Stimulated activated CD4-positive, alpha-beta T cell treated with anti-CD3 and anti-CD28 coated beads, TNF-alpha, amount 100 ng/mL, for 4 hours (primary cell): Measurements from ENCODE around the gene GALNTL6.
"Not testable (repeated sequence)": the region's sequence is repeated elsewhere in the genome, so short reads cannot be mapped to it uniquely, and the experiment has no call there.

Experiments used
- DNase-seq, 3 experiments: peaks; one replicate each; pipeline ENCODE4 v3.0.0-alpha.2; 2020; ENCODE audit warnings: low read depth in 3 of 3

The GALNTL6 gene

DNA sequence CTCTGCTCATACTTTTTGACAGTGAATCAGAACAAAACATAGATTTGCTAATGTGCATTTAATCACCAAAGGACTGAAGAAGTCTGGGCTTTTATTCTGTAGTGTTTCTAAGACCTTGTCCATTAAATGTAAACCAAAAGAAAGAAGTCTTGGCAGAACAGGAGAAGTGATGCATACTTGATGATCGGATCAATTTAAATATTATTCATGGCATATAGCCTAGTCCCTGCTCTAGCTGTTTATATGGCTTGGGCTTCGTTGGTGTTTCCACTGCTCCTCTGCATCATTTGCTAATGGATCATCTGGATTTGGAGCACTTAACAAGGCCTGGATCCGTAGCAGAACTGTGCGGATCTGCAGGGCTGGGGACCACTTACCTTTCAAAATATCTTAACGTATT lies 566.6 kb downstream of the GALNTL6 start:
- no peak for DNase-seq

DNA sequence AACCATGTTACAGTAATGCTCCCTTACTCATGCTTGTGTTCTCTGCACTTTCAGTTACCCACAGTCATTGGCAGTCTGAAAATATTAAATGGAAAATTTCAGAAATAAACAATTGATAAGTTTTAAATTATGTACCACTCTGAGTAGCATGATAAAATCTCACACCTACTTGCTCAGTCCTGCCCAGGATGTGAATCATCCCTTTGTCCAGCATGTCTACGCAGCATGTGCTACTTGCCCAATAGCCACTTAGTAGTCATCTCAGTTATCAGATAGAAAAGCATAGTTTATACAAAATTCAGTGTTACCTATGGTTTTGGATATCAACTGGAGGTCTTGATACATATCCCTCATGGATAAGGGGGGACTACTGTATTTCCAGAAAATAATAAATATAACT lies 577.1 kb downstream of the GALNTL6 start:
- no peak for DNase-seq

DNA sequence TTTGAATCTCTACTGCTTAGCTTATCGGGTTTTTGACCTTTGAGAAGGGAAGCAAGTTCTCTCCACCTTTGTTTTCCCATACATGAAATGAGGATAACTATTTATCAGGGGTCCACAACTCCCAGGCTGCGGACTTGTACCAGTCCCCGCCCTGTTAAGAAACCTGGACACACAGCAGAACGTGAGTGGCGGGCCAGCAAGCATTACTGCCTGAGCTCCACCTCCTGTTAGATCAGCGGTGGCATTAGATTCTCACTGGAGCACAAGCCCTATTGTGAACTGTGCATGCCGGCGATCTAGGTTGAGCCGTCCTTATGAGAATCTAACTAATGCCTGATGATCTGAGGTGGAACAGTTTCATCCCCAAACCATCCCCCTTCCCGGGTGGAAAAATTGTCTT lies 579.5 kb downstream of the GALNTL6 start:
- DNase-seq, result no peak

DNA sequence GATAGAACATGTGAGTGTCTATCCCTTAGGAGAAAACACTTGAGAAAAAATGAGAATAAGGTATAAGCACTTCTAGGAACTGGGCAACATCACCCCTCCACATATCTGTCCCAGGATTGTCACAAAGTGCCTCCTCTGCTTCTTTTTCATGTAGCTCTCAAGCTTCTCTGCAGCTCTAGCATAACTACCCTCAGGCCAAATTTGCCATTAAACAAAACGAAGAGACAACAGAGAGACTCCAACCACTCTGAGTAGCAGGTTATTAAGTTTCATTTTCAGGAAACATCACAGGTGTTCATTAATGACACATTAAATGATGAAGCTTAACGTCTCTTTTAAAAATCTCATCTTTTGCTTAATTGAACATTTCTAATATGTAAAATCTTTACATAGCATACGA lies 580.0 kb downstream of the GALNTL6 start:
- DNase-seq, result no peak

DNA sequence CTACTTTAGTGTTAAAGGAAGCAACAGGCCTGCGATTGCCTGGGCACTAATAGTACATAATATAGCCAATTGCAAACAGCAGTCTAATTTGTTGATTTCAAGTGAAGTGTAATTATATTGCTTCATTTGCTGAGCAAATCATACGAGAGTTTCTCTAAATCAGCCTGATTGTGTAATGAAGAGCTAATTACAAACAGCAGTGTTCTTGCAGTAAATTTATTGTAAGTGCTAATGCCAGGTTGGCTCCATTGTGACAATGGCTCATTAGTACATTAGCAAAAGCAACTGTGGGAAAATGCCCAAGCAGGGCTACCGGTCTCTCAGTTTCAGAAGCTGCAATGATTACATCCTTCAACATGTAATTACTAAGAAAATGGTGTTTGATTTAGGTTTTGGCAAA lies 591.5 kb downstream of the GALNTL6 start:
- no peak for DNase-seq

DNA sequence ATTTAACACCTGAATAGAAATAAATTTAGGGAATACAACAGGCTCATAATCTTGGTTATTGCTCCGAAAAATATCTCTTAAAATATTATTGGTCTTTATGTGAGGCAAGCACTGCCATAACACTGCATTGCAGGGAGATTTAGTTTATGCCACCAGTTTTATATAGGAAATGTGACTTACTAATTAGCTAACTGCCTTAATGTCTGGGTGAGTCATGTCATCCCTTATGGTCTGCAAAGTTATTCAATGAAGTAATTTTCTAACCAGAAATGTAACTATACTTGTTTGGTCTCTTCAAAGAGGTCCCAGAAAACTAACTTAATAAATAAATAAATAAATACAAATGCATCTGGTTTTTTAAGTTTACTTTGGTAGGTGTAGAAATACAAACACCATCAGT lies 597.2 kb downstream of the GALNTL6 start:
- no peak for DNase-seq

DNA sequence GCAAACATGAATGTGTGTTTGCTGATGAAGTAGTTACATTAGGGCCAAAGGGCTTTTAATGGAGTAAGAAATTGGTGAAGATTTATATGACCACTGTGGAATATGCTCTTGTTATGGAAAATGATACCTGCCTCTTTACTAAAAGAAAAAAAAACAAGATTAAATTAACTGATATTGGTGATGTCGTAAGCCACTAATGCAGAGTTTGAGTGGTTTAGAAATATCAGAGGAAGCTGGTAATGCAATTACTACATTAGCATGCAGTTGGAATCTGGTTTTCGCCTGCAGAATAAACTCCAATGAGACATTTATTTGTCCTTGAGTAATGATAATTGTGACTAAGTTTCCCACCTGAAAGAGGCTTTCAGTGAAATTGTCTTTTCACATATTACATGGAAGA lies 597.9 kb downstream of the GALNTL6 start:
- no peak for DNase-seq

DNA sequence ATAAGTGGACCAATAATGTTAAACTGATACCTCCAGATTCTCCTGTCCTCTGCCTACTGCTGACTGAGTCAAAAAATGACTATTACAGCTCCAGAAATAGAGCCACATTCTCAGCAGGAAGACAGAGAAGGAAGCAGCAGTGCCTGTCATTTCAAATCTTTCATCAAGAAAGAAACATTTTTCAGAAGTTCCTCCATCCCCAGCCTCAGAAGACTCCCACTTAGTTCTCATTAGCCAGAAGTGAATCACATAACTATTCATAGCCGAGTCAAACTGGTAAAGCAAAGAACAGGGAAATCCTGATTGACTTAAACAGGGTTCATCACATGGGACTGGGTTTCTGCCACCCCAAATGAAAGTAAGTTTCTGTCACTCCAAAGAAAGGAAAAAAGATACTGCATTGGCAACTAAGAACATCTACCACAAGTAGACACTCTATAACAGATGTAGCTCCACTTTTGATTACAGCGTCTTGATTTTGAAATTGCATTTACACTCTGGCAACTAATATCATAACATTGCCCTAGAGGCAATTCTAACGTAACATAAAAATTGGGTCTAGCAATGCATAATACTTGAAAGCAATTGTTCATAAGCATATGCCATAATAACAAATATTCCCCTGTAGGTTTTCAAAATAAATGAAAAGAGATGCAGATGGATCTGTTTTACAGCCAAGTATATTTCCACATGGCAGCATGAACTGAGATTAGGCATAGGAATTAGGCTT lies 599.8 kb downstream of the GALNTL6 start:
- no peak for DNase-seq

DNA sequence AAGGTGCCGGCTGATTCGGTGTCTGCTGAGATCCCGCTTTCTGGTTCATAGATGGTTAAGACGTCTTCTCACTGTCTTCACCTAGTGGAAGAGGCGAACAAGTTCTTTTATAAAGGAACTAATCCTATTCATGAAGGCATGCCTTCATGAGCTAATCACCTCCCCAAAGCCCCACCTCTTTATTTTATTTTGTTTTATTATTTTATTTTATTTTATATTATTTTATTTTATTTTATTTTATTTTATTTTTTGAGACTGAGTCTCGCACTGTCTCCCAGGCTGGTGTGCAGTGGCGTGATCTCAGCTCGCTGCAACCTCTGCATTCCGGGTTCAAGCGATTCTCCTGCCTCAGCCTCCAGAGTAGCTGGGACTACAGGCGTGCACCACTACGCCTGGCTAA lies 615.8 kb downstream of the GALNTL6 start:
- DNase-seq, result not testable (repeated sequence)

DNA sequence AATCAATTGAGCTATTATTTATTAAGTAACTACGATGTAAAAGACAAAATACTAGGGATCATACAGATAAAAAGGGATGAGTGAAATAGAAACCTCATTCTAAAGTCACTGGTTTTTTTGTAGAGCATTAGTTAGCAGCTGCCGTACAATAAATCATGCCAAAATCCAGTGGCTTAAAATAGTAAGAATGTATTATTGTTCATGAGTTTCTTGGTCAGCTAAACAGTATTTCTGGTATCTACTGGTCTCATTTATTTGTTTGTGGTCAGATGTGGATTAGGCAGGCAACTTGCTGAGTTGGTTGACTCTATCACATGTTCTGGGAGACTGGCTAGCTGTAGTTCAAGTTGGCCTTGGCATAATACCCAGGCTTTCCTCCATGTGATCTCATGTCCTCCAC lies 667.3 kb downstream of the GALNTL6 start:
- DNase-seq, result no peak

DNA sequence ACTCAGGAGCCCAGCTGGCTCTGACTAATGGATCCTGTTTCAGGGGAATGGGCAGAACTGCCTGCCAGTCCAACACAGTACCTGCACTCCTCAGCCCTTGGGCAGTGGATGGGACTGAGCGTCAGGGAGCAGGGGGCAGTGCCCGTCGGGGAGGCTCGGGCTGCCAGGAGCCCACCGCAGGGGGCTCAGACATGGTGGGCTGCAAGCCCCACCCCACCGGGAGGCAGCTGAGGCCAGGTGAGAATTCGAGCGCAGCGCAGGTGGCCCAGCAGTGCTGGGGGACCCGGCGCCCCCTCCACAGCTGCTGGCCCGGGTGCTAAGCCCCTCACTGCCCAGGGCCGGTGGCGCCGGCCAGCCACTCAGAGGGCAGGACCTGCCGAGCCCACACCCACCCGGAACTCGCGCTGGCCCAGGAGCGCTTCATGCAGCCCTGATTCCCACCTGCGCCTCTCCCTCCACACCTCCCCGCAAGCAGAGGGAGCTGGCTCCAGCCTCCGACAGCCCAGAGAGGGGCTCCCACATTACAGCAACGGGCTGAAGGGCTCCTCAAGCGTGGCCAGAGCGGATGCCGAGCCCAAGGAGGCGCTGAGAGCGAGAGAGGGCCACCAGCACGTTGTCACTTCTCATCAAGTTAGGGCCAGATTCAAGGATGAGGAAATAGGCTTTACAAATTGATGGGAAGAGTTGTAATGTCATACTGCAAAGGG lies 668.8 kb downstream of the GALNTL6 start:
- no peak for DNase-seq

DNA sequence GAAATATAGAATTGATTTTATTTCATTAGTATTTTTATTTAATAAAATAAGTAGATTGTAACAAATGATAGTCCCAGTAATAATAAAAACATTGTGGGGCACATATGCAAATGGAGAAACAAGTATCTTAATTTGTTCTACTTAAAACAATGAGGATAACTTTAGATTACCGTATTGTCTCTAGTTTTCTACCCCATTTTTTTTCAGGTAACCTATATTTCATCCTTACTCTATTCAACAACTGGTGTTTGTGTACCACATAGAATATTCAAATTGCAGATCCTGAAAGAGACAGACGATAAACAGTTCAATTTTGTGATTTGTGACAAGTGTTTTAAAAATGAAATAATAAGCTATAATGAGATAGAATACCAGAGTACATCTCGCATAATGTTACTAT lies 671.8 kb downstream of the GALNTL6 start:
- no peak for DNase-seq

DNA sequence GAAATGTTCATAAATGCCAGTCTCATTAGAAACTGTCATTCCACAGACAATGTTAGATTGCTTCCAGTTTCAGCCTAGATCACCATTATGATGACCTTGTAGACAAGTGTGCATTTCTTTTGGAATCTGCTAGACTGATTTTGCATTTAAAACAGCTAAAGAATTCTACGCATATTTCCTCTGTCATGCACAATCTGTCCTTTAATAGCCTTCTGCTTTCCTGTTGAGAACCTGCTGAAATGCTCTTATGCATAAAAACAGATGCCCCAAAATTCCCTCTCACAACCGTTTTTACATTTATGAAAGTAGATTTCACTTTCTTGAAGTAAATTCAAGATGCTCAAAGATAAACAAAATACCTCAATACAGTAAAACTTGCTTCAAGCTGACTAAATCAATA lies 673.3 kb downstream of the GALNTL6 start:
- DNase-seq, result no peak

DNA sequence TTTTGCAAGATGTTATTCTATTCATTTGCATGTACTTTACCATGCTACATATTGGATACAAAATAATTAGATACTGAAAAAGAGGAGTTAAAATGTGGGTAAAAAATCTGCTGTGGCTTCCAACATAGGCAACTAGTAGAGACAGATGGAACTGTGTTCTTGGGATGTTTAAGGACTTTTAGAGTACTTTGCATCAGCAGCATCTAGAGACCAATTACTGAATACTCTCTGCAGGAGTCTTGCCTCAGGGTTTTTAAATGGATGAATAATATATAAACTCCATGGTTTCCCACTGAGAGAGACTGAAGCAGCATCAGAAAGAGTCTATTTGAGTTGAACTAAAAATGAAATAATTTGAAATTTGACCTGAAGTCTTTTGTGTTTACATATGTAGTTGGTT lies 676.7 kb downstream of the GALNTL6 start:
- no peak for DNase-seq

DNA sequence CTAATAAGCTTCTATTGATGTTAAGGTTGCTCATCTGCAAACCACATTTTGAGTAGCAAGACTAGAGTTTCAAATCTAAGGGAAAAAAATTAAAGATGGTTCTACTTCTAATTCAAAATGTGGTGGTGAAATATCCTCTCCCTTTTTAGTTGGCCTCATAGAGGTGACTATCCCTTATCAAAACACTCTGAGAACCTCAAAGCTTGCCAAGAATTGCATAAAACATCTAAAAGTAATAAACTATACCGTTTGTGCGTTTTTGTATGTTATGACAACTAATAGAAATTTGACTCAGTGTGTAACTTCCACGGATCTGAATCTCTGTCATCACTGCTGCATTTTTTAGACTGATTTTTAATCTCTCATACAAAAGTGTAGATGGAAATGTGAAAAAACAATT lies 682.6 kb downstream of the GALNTL6 start:
- no peak for DNase-seq

DNA sequence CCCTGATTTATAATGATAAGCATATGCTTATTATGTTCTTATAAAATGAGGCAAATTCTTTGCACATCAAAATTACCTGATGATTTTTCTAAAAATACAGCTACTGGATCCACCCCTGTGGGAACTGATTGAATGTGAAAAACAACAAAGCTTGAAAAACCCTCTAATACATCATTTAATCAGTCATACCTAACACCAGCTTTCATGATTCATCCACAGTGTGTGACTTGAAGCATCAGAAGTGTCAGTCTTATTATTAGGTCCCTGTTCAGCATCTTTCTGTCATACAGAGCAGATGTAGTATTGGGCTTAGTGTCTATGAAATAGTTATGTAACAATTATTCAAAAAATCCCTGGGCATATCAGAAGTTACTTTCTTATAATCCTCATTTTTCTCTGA lies 684.1 kb downstream of the GALNTL6 start:
- no peak for DNase-seq

DNA sequence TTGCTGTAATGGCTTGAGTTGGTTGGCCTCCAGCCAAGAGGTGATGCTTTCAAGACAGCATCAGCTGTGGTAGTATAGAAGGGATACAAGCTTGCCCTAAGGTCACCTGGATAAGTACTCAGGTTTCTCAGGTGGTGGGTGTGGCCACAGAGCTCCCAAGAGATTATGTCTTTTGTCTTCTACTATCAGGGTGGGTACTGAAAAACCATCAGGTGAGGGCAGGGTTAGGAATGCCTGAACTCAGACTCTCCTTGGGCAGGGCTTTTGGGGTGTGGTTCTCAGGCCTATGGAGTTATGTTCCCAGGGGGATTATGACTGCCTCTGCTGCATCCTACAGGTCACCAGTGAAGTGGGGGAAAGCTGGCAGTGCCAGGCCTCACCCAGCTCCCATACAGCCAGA lies 700.8 kb downstream of the GALNTL6 start:
- no peak for DNase-seq

DNA sequence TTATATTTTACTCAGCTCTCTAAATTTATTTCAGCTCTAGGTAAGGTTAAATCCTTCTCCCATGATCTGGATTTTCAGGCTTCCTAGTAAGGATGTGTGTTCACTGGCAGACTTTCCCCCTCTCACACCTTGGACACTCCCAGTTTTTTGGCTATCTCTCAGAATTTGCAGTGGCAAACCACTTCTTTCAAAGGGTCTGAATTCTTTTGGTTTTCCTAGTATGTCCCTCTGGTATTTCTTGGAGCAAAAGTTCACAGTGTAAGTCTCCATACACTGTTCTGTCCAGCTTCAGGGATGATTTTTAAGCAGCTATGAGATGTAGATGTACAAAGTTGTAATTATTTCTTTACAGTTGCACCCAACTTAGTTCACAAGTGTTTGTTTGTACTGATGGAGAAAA lies 701.6 kb downstream of the GALNTL6 start:
- no peak for DNase-seq

DNA sequence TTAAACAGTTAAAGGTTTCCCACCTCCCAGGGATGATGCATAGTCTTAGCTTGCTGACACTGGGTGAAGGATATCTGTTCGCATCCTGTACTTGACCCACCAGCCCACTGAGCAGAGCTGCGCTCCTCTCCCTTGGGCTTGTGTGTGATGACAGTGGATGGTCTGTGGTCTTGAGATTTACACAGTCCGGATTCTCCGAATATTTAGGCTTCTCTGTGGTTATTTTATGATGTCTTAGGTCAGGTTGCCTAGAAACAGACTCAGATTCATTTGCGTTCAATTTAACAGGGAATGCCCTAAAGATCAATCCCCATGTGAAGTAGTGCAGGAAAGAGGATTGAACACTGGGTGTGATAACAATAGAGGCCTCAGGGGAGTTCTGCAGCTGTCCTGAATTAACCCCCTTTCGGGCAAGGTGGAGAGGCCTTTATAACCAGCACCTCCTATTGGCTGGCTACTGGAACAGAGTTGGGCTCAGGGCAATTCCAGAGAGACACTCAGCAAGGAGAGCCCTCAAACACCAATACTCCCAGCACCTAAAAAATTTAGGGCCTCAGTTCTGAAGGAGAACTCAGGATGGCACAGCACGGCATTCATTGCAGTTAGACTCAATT lies 702.2 kb downstream of the GALNTL6 start:
- no peak for DNase-seq

DNA sequence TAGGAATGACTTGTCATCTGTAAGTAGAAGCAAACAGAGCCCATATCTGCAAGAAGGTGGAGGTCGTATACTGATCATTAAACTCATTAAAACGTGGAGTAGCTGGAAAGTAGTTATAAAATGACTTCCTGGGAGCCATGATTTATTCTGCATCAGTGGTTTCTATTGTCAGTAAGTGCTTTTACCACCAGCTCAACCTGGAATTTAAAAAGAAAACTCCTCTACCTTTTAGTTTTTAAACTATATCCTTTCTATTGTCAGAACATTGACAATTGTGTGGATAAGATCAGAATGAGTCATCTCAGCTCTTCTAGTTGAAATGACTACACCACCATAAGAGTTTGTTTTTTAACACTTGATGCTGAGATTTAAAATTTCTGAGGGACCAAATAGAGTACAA lies 704.2 kb downstream of the GALNTL6 start:
- DNase-seq, result no peak

DNA sequence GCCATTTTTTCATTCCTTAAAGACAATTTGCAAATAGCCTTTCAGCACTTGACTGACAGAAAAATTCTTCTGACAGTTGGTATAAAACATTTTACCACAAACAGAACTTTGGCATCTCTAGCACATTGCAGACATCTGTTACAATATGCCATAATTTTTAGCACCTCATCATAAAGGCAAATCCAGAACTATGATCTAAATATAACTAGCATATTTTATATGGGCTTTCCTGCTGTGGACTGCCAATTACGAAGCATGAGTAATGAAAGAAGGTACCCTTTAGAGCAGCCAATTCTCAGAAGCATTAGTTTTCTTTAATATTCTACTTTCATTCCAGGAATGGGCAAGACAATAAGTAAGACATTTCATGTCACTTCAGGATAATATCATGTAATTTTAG lies 708.0 kb downstream of the GALNTL6 start:
- DNase-seq, result no peak

DNA sequence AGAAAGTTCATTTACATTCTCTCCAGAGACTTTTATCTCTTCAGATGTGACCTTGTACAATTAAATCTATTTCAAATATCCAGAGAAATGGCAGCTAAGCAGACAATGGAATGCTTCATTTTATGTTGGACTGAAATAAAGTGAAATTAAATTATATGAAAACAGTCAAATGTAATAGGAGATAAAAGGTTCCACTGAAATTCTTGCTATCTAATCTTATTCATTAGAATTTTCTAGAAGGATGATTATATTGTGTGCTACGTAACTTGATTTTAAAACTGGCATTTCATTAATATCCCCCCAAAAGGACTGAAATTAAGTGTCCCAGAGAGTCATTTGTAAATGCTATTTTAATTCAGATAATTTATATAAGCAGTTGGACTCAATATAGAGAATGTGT lies 708.5 kb downstream of the GALNTL6 start:
- DNase-seq, result no peak

DNA sequence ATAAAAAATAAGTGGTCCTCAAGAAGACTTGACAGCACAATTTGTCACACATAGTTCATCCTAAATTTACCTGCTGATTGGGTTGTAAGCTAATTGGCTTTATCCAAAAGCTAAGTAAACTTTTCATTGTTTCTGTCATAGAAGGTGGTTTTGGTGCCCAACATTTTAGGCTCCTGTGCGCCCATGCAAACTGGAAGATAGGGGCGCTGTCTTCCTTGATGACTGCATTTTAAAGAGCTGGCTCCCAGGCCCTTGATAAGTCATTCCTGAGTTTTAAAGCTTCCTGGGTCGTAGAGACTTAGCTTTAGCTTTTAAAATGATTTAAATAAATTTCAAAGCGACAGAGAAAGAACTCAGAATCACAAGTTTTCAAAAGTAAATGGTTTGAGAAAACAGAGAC lies 730.0 kb downstream of the GALNTL6 start:
- DNase-seq, result no peak
